Thymus (tissue), 14 donors: Measurements from ENCODE around the gene ZKSCAN8. TPM values are rescaled to one million over a fixed set of nuclear protein-coding genes. Genes with fewer than 3 reads are reported as not detected.
"Not testable (repeated sequence)": the region's sequence is repeated elsewhere in the genome, so short reads cannot be mapped to it uniquely, and the experiment has no call there.

Experiments
- DNase-seq, 9 donors: peaks; one replicate each; pipeline ENCODE4 v3.0.0-alpha.2; 2013; ENCODE audit warnings: low spot score in 9 of 9, low read depth in 6 of 9, missing footprints in 1 of 9
- H3K27ac ChIP-seq, 2 donors: one replicate each; pipeline ENCODE4 v1.5.1; 2013; ENCODE audit warnings: control low read depth in 1 of 2, low read depth in 1 of 2, low read length in 1 of 2, mild to moderate bottlenecking in 1 of 2, moderate library complexity in 1 of 2
- H3K27me3 ChIP-seq, 2 donors: one replicate each; pipeline ENCODE4 v1.5.1; 2013; ENCODE audit warnings: low read length in 1 of 2; ENCODE audit not compliant: control insufficient read depth in 2 of 2, insufficient read depth in 1 of 2
- H3K36me3 ChIP-seq, 2 donors: one replicate each; pipeline ENCODE4 v1.5.1; 2013; ENCODE audit warnings: low read length in 1 of 2, mild to moderate bottlenecking in 1 of 2, moderate library complexity in 1 of 2; ENCODE audit not compliant: control insufficient read depth in 2 of 2, insufficient read depth in 2 of 2
- H3K4me1 ChIP-seq, 2 donors: one replicate each; pipeline ENCODE4 v1.5.1; 2013; ENCODE audit warnings: low read length in 2 of 2; ENCODE audit not compliant: control insufficient read depth in 2 of 2, insufficient read depth in 2 of 2
- H3K4me3 ChIP-seq, 2 donors: one replicate each; pipeline ENCODE4 v1.5.1; 2013; ENCODE audit warnings: low read length in 2 of 2, control low read depth in 1 of 2, mild to moderate bottlenecking in 1 of 2
- H3K9me3 ChIP-seq, 2 donors: one replicate each; pipeline ENCODE4 v1.5.1; 2013; ENCODE audit warnings: low read length in 1 of 2, mild to moderate bottlenecking in 1 of 2; ENCODE audit not compliant: control insufficient read depth in 2 of 2, insufficient read depth in 1 of 2
- WGBS: extraction: QIAGEN DNeasy Blood & Tissue Kit; methylation state at CpG from one replicate; pipeline ENCODE4 v1.1.7; 2013; 5-methylcytosine and 5-hydroxymethylcytosine counted together
- long read RNA-seq, 10 donors: transcript quantifications; one replicate each; lab custom pipeline, GENCODE V29; 2026
- polyA plus RNA-seq: library from polyadenylated mRNA; stranded (reverse); fragments of 200-250 nt; gene quantifications from one replicate; pipeline ENCODE4 v1.2.3, GENCODE V29; 2013
- total RNA-seq: library from RNA; stranded (reverse); fragments of 120-200 nt; gene quantifications from one replicate; pipeline ENCODE4 v1.2.4, GENCODE V29; 2013
- donor health status: healthy.

The ZKSCAN8 gene
- total RNA-seq (10.4 TPM), polyA plus RNA-seq (5.3 TPM)
- long read RNA-seq, donor 1 = 0 reads
- long read RNA-seq, donor 2 = 0 reads
- long read RNA-seq, donor 3, full-length matches to known transcripts = 5 of 5 reads
- long read RNA-seq, donor 3, partial matches to known transcripts = 0 of 5 reads
- long read RNA-seq, donor 3, other reads (novel, unspliced or antisense) = 0 of 5 reads
- long read RNA-seq, donor 4, full-length matches to known transcripts = 2 of 13 reads
- long read RNA-seq, donor 4, partial matches to known transcripts = 11 of 13 reads
- long read RNA-seq, donor 4, other reads (novel, unspliced or antisense) = 0 of 13 reads
- long read RNA-seq, donor 5, full-length matches to known transcripts = 2 of 7 reads
- long read RNA-seq, donor 5, partial matches to known transcripts = 5 of 7 reads
- long read RNA-seq, donor 5, other reads (novel, unspliced or antisense) = 0 of 7 reads
- long read RNA-seq, donor 6, full-length matches to known transcripts = 4 of 4 reads
- long read RNA-seq, donor 6, partial matches to known transcripts = 0 of 4 reads
- long read RNA-seq, donor 6, other reads (novel, unspliced or antisense) = 0 of 4 reads
- long read RNA-seq, donor 7, full-length matches to known transcripts = 6 of 33 reads
- long read RNA-seq, donor 7, partial matches to known transcripts = 27 of 33 reads
- long read RNA-seq, donor 7, other reads (novel, unspliced or antisense) = 0 of 33 reads
- long read RNA-seq, donor 8, full-length matches to known transcripts = 1 of 1 reads
- long read RNA-seq, donor 8, partial matches to known transcripts = 0 of 1 reads
- long read RNA-seq, donor 8, other reads (novel, unspliced or antisense) = 0 of 1 reads
- long read RNA-seq, donor 9, full-length matches to known transcripts = 6 of 6 reads
- long read RNA-seq, donor 9, partial matches to known transcripts = 0 of 6 reads
- long read RNA-seq, donor 9, other reads (novel, unspliced or antisense) = 0 of 6 reads
- long read RNA-seq, donor 10, full-length matches to known transcripts = 6 of 6 reads
- long read RNA-seq, donor 10, partial matches to known transcripts = 0 of 6 reads
- long read RNA-seq, donor 10, other reads (novel, unspliced or antisense) = 0 of 6 reads

- peak in 8 of 9 donors; percentile 67 to 91 (median 74) for DNase-seq
- WGBS = under 1% methylated on average over 52 of the region's 52 CpGs
- peaks cover 3 to 15% of the 10 kb centered on the region in 2 donors for H3K36me3 ChIP-seq
- peak within 1 kb of the TSS in 1 of 2 donors; percentile 70 for H3K27ac ChIP-seq
- H3K27me3 ChIP-seq = no peaks in the 10 kb centered on the region
- peaks cover 11 to 13% of the 10 kb centered on the region in 2 donors for H3K4me1 ChIP-seq
- H3K4me3 ChIP-seq = peak within 1 kb of the TSS; percentile 74 to 78
- no peaks in the 10 kb centered on the region for H3K9me3 ChIP-seq
Measured at GRCh38 chr6:28141500-28142329, at the start of gene ZKSCAN8. Gene ZKSCAN8, plus strand, starts transcription at chr6:28141883. Its CDS starts 6,525 bp downstream, at chr6:28148408.

GRCh38 chr6:28102222-28102621, 39.5 kb upstream of the ZKSCAN8 start:
- WGBS = 92% methylated on average over 7 of the region's 7 CpGs
- not testable (repeated sequence) for H3K4me1 ChIP-seq, H3K27me3 ChIP-seq, H3K9me3 ChIP-seq, H3K27ac ChIP-seq, H3K4me3 ChIP-seq, H3K36me3 ChIP-seq, DNase-seq

- not testable (repeated sequence) for DNase-seq, H3K36me3 ChIP-seq, H3K4me3 ChIP-seq, H3K4me1 ChIP-seq, H3K9me3 ChIP-seq, H3K27ac ChIP-seq, H3K27me3 ChIP-seq
Measured at GRCh38 chr6:28102699-28103098, 39.0 kb upstream of the ZKSCAN8 start.

- no peaks in the 10 kb centered on the region for H3K9me3 ChIP-seq
- H3K27ac ChIP-seq = peak overlapping the region; percentile 61 to 87
- H3K36me3 ChIP-seq = no peaks in the 10 kb centered on the region
- peak; percentile 62 to 93 (median 77) for DNase-seq
- no peaks in the 10 kb centered on the region for H3K27me3 ChIP-seq
- peak overlapping the region; percentile 67 to 88 for H3K4me3 ChIP-seq
- under 1% methylated on average over 54 of the region's 54 CpGs for WGBS
- peaks cover 2 to 3% of the 10 kb centered on the region in 2 donors for H3K4me1 ChIP-seq
Measured at GRCh38 chr6:28104392-28105244, 37.1 kb upstream of the ZKSCAN8 start.

GRCh38 chr6:28105245-28105639, 36.4 kb upstream of the ZKSCAN8 start:
- H3K4me3 ChIP-seq = peak overlapping the region; percentile 67 to 88
- H3K27me3 ChIP-seq = no peaks in the 10 kb centered on the region
- no peaks in the 10 kb centered on the region for H3K9me3 ChIP-seq
- H3K4me1 ChIP-seq = peaks cover 2 to 3% of the 10 kb centered on the region in 2 donors
- no peaks in the 10 kb centered on the region for H3K36me3 ChIP-seq
- H3K27ac ChIP-seq = no peak overlapping the region
- 45% methylated on average over 5 of the region's 5 CpGs for WGBS
- DNase-seq = no peak

- Histone ChIP-seq H3K4me3 (no peak overlapping the region), H3K27me3 (no peaks in the 10 kb centered on the region), H3K27ac (no peak overlapping the region), H3K4me1 (peaks cover 2 to 3% of the 10 kb centered on the region in 2 donors), H3K9me3 (no peaks in the 10 kb centered on the region), H3K36me3 (no peaks in the 10 kb centered on the region)
- DNase-seq = no peak
- 95% methylated on average over 3 of the region's 3 CpGs for WGBS
Measured at GRCh38 chr6:28107506-28107905, 34.2 kb upstream of the ZKSCAN8 start.

- no peaks in the 10 kb centered on the region for H3K4me1 ChIP-seq
- no peak overlapping the region for H3K27ac ChIP-seq
- H3K27me3 ChIP-seq = no peaks in the 10 kb centered on the region
- no peak overlapping the region for H3K4me3 ChIP-seq
- H3K36me3 ChIP-seq = peaks cover 18 to 22% of the 10 kb centered on the region in 2 donors
- no peaks in the 10 kb centered on the region for H3K9me3 ChIP-seq
- 81% methylated on average over 3 of the region's 3 CpGs for WGBS
- no peak for DNase-seq
Measured at GRCh38 chr6:28111964-28112363, 29.7 kb upstream of the ZKSCAN8 start.

GRCh38 chr6:28115799-28116198, 25.9 kb upstream of the ZKSCAN8 start:
- Histone ChIP-seq H3K27me3 (no peaks in the 10 kb centered on the region), H3K4me3 (no peak overlapping the region), H3K9me3 (no peaks in the 10 kb centered on the region), H3K4me1 (no peaks in the 10 kb centered on the region), H3K36me3 (peaks cover 27 to 47% of the 10 kb centered on the region in 2 donors), H3K27ac (no peak overlapping the region)
- 99% methylated on average over 2 of the region's 2 CpGs for WGBS
- no peak for DNase-seq
